Measurements from ENCODE around the gene HECTD2.
"Not testable (repeated sequence)": the region's sequence is repeated elsewhere in the genome, so short reads cannot be mapped to it uniquely, and the experiment has no call there.

HECTD2 gene

DNA sequence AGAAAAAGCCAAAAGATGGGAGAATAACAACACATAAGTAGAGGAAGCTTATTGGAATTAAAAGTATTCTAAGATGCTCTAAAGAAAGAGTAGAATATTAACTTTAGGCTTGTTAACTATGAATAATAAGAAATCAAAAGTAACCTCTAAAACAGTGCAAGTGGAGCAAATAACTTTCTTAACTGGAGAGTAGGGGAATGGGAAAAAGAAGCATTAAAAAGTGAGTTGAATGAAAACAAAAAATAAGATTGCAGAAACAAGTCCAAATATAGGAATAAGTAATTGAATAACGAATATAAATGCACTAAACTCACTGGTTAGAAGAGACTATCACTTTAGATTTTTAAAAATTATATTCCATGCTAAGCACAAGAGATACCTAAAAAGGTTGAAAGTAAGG lies 63.9 kb downstream of the HECTD2 start:
- DNase-seq (ENCODE audit: low read depth) = no peak

DNA sequence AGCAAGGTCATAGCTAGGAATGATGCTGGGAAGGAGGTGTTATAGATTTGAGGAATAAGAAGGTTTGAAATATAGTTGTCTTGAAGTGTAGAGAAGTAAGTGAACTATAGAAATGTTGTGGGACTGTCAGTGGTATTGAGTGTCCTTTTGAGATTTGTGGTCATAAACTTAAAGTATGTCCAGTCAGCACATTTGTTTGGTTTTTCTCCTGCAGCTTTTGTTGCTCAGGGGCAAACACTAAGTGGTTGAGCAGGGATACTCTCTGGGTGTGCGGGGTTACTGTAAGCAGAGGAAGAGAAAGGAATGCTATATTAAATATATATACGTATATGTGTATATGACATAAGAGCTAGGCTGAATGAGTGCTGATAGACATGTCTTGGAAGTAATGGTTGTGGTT lies 67.1 kb downstream of the HECTD2 start:
- no peak for DNase-seq (ENCODE audit: low read depth)

- DNase-seq (ENCODE audit: low read depth) = no peak
These were observed 69.4 kb downstream of the HECTD2 start for GRCh38 chr10:91479583-91479982.

- DNase-seq (ENCODE audit: low read depth) = no peak
These were observed 77.9 kb downstream of the HECTD2 start for GRCh38 chr10:91487911-91488582.

- DNase-seq (ENCODE audit: low read depth) = no peak
These were observed 83.2 kb downstream of the HECTD2 start for GRCh38 chr10:91493313-91493712.

- DNase-seq (ENCODE audit: low read depth) = no peak
These were observed 85.3 kb downstream of the HECTD2 start for GRCh38 chr10:91495402-91495801.

DNA sequence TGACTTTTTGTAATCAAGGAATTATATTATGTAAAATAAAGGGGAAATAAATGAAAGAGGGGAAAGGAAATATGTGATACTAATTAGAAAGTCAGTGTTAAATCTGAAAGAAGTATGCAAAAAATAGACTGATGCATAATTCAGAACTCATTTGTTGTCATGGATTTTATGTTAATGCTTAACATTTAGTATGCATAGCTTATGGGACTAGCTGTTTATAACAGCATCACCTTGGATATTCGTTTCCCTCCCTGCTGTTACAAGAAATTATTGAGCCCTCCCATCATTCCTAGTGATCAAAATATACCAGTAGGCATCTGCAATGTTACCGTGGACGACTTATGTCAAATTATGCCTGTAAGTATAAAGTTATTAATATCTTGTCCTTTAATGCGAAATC lies 85.9 kb downstream of the HECTD2 start:
- DNase-seq (ENCODE audit: low read depth) = no peak

DNA sequence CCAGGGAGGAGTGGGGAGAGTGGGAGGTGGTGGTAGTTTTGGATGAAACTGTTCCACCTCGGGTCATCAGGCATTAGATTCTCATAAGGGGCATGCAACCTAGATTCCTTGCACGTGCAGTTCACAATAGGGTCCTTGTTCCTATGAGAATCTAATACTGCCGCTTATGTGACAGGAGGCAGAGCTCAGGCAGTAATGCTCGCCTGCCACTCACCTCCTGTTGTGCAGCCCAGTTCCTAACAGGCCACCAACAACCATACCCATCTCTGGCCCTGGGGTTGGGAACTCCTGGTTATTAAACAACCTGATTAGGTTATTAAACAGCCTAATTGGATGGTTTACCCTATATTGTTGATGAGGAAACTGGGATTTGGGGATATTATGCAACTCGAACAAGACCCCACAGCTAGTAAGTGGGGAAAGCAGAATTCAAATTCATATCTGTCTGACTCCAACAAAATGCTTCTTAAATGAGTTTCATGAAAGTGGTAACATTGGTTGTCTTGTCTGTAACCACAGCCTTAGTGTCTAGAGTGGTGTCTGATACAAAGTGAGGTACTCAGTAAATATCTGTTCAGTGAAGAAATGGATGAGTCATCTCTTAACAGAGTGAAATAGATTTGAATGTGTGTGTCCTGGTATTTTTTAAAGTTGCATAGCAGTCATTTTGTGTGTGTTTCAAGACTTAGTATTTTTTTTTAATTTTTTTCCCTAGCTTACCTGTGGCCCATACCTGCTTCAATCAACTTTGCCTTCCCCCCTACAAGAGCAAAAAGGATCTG lies 101.6 kb downstream of the HECTD2 start:
- no peak for DNase-seq (ENCODE audit: low read depth)

- no peak for DNase-seq (ENCODE audit: low read depth)
These were observed 102.3 kb downstream of the HECTD2 start for GRCh38 chr10:91512458-91512857.

- DNase-seq (ENCODE audit: low read depth) = no peak
These were observed 103.7 kb downstream of the HECTD2 start for GRCh38 chr10:91513598-91514424.

DNA sequence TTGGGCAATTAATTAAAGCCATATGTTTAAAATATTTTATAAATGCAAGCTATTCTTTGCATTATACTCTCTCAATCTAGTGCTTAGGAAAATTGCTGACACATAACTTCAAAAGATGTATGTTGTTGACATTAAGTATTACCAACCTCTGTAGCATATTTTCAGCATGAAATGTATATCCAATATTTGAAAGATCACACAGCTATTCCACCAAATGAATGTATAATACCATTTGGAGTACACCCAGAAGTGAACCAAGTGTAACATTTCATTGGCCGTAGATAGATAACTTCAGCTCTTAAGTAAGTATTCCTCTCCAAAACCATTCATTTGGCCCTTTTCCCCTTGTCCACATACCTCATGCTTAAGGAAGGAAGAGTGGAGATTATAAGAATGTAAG lies 104.6 kb downstream of the HECTD2 start:
- no peak for DNase-seq (ENCODE audit: low read depth)

DNA sequence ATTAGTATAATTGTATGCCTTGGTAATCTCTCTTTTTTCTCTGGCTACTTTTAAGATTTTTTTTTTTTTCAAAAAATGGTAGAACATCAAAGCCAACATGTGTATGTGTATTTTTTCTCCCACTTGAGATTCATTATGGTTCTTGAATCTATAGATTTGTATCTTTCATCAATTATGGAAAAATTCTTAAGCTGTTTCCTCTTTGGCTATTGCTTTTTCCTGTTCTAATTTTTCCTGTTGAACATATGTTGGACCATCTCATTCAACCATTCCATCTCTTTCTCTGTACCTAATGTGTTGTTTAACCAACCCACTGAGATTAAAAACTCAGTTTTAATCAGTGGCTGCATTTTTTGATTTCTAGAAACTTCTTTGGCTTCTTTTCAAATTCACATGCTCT lies 107.2 kb downstream of the HECTD2 start:
- no peak for DNase-seq (ENCODE audit: low read depth)

GRCh38 chr10:91519899-91520514 lies 109.9 kb downstream of the HECTD2 start:
- DNase-seq (ENCODE audit: low read depth) = no peak

DNA sequence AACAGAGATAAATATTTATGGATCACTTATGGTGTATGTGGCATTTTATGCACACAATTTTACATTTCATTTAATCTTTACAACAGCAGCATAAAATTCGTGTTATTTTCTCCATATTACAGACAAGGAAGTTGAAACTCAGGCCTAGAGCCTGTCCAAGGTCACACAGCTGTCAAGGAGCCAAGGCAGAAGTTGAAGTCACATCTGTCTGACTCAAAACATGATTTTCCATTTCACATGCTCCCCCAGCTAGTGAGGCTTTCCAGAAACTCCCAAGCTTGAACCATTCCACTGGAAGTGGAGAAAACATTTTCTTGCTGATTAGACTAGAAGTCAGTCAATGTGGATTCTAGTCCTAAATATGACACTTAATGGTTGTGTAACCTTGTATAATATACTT lies 110.5 kb downstream of the HECTD2 start:
- no peak for DNase-seq (ENCODE audit: low read depth)

- DNase-seq (ENCODE audit: low read depth) = no peak
These were observed 111.3 kb downstream of the HECTD2 start for GRCh38 chr10:91521439-91521838.

- DNase-seq (ENCODE audit: low read depth) = no peak
These were observed 116.0 kb downstream of the HECTD2 start for GRCh38 chr10:91525896-91526712.

DNA sequence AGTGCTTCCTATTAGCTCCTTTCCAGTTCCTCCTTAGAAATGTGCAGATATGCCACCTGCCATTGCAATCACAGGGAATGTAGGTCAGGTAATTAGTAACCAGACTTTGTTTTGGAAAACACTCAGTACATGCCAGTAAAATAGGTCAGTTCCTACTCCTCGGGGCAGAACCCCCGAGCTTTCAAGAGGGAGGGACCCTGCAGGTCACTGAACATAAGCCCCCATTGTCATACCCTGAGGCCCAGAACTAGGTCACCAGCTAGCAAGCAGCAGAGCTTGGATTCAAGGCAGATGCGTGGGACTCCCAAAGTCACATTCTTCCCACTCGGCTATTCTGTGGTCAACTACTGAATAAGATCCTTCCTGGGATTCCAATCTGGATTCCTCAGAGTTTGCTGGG lies 117.9 kb downstream of the HECTD2 start:
- DNase-seq (ENCODE audit: low read depth) = no peak

DNA sequence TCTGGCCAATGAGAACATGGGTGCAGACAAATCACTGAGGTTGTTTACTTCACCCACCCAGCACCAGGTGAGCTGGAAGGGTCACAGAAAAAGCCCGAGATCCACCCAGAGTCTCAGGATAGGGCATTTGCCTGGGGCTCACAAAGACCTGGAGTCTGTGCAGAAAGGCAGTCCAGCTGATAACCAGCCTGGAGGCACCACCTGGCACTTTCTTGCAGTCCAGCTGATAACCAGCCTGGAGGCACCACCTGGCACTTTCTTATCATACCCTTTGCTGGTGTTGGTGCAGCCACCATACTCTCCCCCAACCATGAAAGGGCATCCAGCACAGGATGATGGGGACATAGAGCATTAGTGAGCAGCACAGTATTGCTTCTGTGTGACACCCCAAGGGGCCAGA lies 118.6 kb downstream of the HECTD2 start:
- DNase-seq (ENCODE audit: low read depth) = no peak

DNA sequence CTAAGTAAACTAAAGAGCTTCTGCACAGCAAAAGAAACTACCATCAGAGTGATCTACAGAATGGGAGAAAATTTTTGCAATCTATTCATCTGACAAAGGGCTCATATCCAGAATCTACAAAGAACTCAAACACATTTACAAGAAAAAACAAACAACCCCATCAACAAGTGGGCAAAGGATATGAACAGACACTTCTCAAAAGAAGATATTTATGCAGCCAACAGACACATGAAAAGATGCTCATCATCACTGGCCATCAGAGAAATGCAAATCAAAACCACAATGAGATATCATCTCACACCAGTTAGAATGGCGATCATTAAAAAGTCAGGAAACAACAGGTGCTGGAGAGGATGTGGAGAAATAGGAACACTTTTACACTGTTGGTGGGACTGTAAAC lies 124.6 kb downstream of the HECTD2 start:
- not testable (repeated sequence) for DNase-seq (ENCODE audit: low read depth)

- DNase-seq (ENCODE audit: low read depth) = no peak
These were observed 126.0 kb downstream of the HECTD2 start for GRCh38 chr10:91536111-91536510.

DNA sequence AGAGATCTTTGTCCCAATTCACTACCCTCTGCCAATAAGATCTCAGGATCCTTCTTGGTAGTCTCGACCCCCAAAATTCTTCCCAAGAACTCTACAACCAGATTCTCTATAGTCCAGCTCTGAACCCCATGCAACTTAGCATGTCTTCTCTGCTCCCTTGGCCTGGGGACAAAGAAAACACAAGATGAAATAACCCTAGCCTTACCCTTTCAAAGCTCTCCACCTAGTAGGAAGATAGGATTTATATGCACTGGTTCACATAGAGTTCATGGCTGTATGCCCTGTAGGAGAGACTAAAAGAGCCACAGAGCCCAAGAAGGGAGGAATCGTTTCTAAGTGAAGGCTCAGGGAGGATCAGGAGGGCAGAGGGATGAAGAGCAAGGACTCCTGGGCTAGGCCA lies 126.6 kb downstream of the HECTD2 start:
- no peak for DNase-seq (ENCODE audit: low read depth)
